H9 (cell line): Measurements from ENCODE around the gene POC5. TPM values are rescaled to one million over a fixed set of nuclear protein-coding genes. Genes with fewer than 3 reads are reported as not detected.

Source experiments
- DNase-seq: peaks from one replicate; pipeline ENCODE4 v3.0.0-alpha.2; 2017
- H2AFZ ChIP-seq: one replicate; pipeline ENCODE4 v1.6.1; 2013; ENCODE audit warnings: mild to moderate bottlenecking, low read length, control low read depth, moderate library complexity
- H2AK5ac ChIP-seq: 2 replicates; pipeline ENCODE4 v1.6.1; 2013; ENCODE audit warnings: low read length, control low read depth, mixed read lengths; ENCODE audit not compliant: insufficient read length
- H2BK120ac ChIP-seq: one replicate; pipeline ENCODE4 v1.6.1; 2013; ENCODE audit warnings: low read depth, mild to moderate bottlenecking, low read length, control low read depth, inconsistent platforms; ENCODE audit not compliant: poor library complexity, severe bottlenecking
- H2BK12ac ChIP-seq: 2 replicates; pipeline ENCODE4 v1.6.1; 2013; ENCODE audit warnings: low read length, control low read depth, mixed read lengths, low read depth; ENCODE audit not compliant: insufficient read length
- H2BK15ac ChIP-seq: 2 replicates; pipeline ENCODE4 v1.6.1; 2013; ENCODE audit warnings: low read depth, low read length, control low read depth
- H2BK20ac ChIP-seq: one replicate; pipeline ENCODE4 v1.6.1; 2013; ENCODE audit warnings: low read depth, mild to moderate bottlenecking, low read length, control low read depth, inconsistent platforms; ENCODE audit not compliant: poor library complexity, severe bottlenecking
- H2BK5ac ChIP-seq: 2 replicates; pipeline ENCODE4 v1.6.1; 2013; ENCODE audit warnings: low read length, control low read depth, mixed read lengths; ENCODE audit not compliant: insufficient read length
- H3K14ac ChIP-seq: 2 replicates; pipeline ENCODE4 v1.6.1; 2013; ENCODE audit warnings: low read length, control low read depth; ENCODE audit not compliant: insufficient read depth
- H3K18ac ChIP-seq: 2 replicates; pipeline ENCODE4 v1.6.1; 2013; ENCODE audit warnings: low read depth, mild to moderate bottlenecking, mixed read lengths, low read length, control low read depth; ENCODE audit not compliant: insufficient read length
- H3K23ac ChIP-seq: 2 replicates; pipeline ENCODE4 v1.6.1; 2013; ENCODE audit warnings: low read length, control low read depth, mixed read lengths, low read depth; ENCODE audit not compliant: insufficient read length
- H3K23me2 ChIP-seq: 2 replicates; pipeline ENCODE4 v1.6.1; 2013; ENCODE audit warnings: low read depth, mild to moderate bottlenecking, mixed read lengths, low read length, control low read depth; ENCODE audit not compliant: insufficient read length, poor library complexity, severe bottlenecking
- H3K27ac ChIP-seq: 2 replicates; pipeline ENCODE4 v1.5.1; 2013; ENCODE audit warnings: low read length, control low read depth, mixed read lengths, low read depth; ENCODE audit not compliant: insufficient read length
- H3K27me3 ChIP-seq: 2 replicates; pipeline ENCODE4 v1.6.1; 2013; ENCODE audit warnings: low read length, control low read depth, inconsistent platforms; ENCODE audit not compliant: insufficient read depth
- H3K4ac ChIP-seq: 2 replicates; pipeline ENCODE4 v1.6.1; 2013; ENCODE audit warnings: low read depth, mild to moderate bottlenecking, control low read depth, inconsistent platforms, low read length, moderate library complexity
- H3K4me1 ChIP-seq: 2 replicates; pipeline ENCODE4 v1.6.1; 2013; ENCODE audit warnings: low read length, control low read depth, inconsistent platforms; ENCODE audit not compliant: insufficient read depth
- H3K4me2 ChIP-seq: 2 replicates; pipeline ENCODE4 v1.6.1; 2013; ENCODE audit warnings: low read length, control low read depth, mixed read lengths; ENCODE audit not compliant: insufficient read length, insufficient read depth
- H3K56ac ChIP-seq: 2 replicates; pipeline ENCODE4 v1.6.1; 2013; ENCODE audit warnings: low read depth, mild to moderate bottlenecking, mixed read lengths, low read length, control low read depth; ENCODE audit not compliant: insufficient read length
- H3K79me1 ChIP-seq: 2 replicates; pipeline ENCODE4 v1.6.1; 2013; ENCODE audit warnings: low read depth, mild to moderate bottlenecking, moderate library complexity, low read length, control low read depth, inconsistent platforms; ENCODE audit not compliant: insufficient read depth, poor library complexity, severe bottlenecking
- H3K79me2 ChIP-seq: 2 replicates; pipeline ENCODE4 v1.6.1; 2013; ENCODE audit warnings: low read length, control low read depth, inconsistent platforms; ENCODE audit not compliant: insufficient read depth
- H3K9ac ChIP-seq: 2 replicates; pipeline ENCODE4 v1.6.1; 2013; ENCODE audit warnings: low read length, control low read depth, mixed read lengths; ENCODE audit not compliant: insufficient read length; ENCODE audit errors: extremely low read depth
- H3K9me3 ChIP-seq: one replicate; pipeline ENCODE4 v1.6.1; 2013; ENCODE audit warnings: low read depth, low read length, inconsistent platforms; ENCODE audit not compliant: control insufficient read depth
- H3T11ph ChIP-seq: one replicate; pipeline ENCODE4 v1.6.1; 2013; ENCODE audit warnings: mild to moderate bottlenecking, low read length, control low read depth, inconsistent platforms
- H4K20me1 ChIP-seq: one replicate; pipeline ENCODE4 v1.6.1; 2013; ENCODE audit not compliant: control insufficient read depth, insufficient read length, insufficient read depth
- H4K5ac ChIP-seq: 2 replicates; pipeline ENCODE4 v1.6.1; 2013; ENCODE audit warnings: low read depth, mild to moderate bottlenecking, mixed read lengths, low read length, control low read depth; ENCODE audit not compliant: insufficient read length
- H4K8ac ChIP-seq: replicated peaks from 2 replicates; pipeline ENCODE4 v1.6.1; 2013; ENCODE audit warnings: low read length, control low read depth, mixed read lengths, low read depth; ENCODE audit not compliant: insufficient read length
- H4K91ac ChIP-seq: 2 replicates; pipeline ENCODE4 v1.6.1; 2013; ENCODE audit warnings: low read depth, mild to moderate bottlenecking, moderate library complexity, mixed read lengths, low read length, control low read depth; ENCODE audit not compliant: insufficient read length
- H3K27ac Mint-ChIP-seq, 3 experiments: 2 replicates in 2 of 3; 3 replicates in 1 of 3; pipeline ENCODE4 v1.8.0; 2020 to 2021; ENCODE audit warnings: mixed read lengths in 3 of 3, mild to moderate bottlenecking in 1 of 3, moderate library complexity in 1 of 3
- H3K27me3 Mint-ChIP-seq: 2 replicates; pipeline ENCODE4 v1.8.0; 2021; ENCODE audit warnings: low read depth, mild to moderate bottlenecking, moderate library complexity, mixed read lengths
- H3K36me3 Mint-ChIP-seq, 3 experiments: 2 replicates in 2 of 3; 3 replicates in 1 of 3; pipeline ENCODE4 v1.8.0; 2020 to 2021; ENCODE audit warnings: low read depth in 3 of 3, mixed read lengths in 3 of 3; ENCODE audit not compliant: insufficient read depth in 1 of 3
- H3K4me1 Mint-ChIP-seq, 2 experiments: 2 replicates each; pipeline ENCODE4 v1.8.0; 2020; ENCODE audit warnings: mixed read lengths in 2 of 2
- H3K4me3 Mint-ChIP-seq, 2 experiments: 2 replicates in 1 of 2; 3 replicates in 1 of 2; pipeline ENCODE4 v1.8.0; 2020 to 2021; ENCODE audit warnings: mild to moderate bottlenecking in 2 of 2, mixed read lengths in 2 of 2, moderate library complexity in 1 of 2
- H3K9me3 Mint-ChIP-seq, 2 experiments: 2 replicates in 1 of 2; 3 replicates in 1 of 2; pipeline ENCODE4 v1.8.0; 2020; ENCODE audit warnings: mild to moderate bottlenecking in 2 of 2, mixed read lengths in 2 of 2, moderate library complexity in 1 of 2
- CTCF ChIP-seq: fragments of 200-600 bp; sonication (generic); conservative IDR thresholded peaks from 3 replicates; pipeline ENCODE4 v1.8.0; 2021; ENCODE audit warnings: antibody characterized with exemption, mild to moderate bottlenecking
- WGBS: extraction: QIAGEN DNeasy Blood & Tissue Kit; methylation state at CpG from one replicate; pipeline ENCODE4 v1.1.7; 2013; ENCODE audit warnings: missing lambda C conversion rate, low lambda C conversion rate, mixed read lengths; ENCODE audit not compliant: insufficient read length; ENCODE audit errors: extremely low coverage; 5-methylcytosine and 5-hydroxymethylcytosine counted together
- total RNA-seq: library from RNA; stranded (reverse); gene quantifications from 2 replicates; pipeline ENCODE4 v1.2.1, GENCODE V29; 2021

The POC5 gene
- total RNA-seq, 1 experiment from 2014 or later = 12.2 TPM

- H3K27me3 ChIP-seq = no peaks in the 10 kb centered on the region
- no peak overlapping the region for H3T11ph ChIP-seq
- no peaks in the 10 kb centered on the region for H3K9me3 ChIP-seq
- no peak overlapping the region for H4K5ac ChIP-seq
- no peak overlapping the region for H2AFZ ChIP-seq
- H3K23me2 ChIP-seq = no peaks in the 10 kb centered on the region
- no peak overlapping the region for H3K56ac ChIP-seq
- no peak overlapping the region for H2BK120ac ChIP-seq
- no peak overlapping the region for H2BK15ac ChIP-seq
- no peak overlapping the region for H3K18ac ChIP-seq
- H3K9me3 Mint-ChIP-seq = no peaks in the 10 kb centered on the region
- no peak for DNase-seq
- H3K27ac ChIP-seq = no peak overlapping the region
- H3K4me3 Mint-ChIP-seq = no peak overlapping the region
- H3K36me3 Mint-ChIP-seq = no peaks in the 10 kb centered on the region
- no peak overlapping the region for H2BK20ac ChIP-seq
- TF ChIP-seq CTCF = no peak
- peaks cover 26% of the 10 kb centered on the region in 2 experiments for H3K4me1 Mint-ChIP-seq
- no peak overlapping the region for H3K4me2 ChIP-seq
- H4K8ac ChIP-seq = no peak overlapping the region
- H3K4me1 ChIP-seq = no peaks in the 10 kb centered on the region
- no peak overlapping the region for H3K14ac ChIP-seq
- H2AK5ac ChIP-seq = no peak overlapping the region
- H3K27ac Mint-ChIP-seq = no peak overlapping the region
- H3K9ac ChIP-seq = no peak overlapping the region
- H3K79me2 ChIP-seq = no peaks in the 10 kb centered on the region
- H3K4ac ChIP-seq = no peak overlapping the region
- H4K91ac ChIP-seq = no peak overlapping the region
- WGBS = no CpG with 5 or more reads among the region's 2 CpGs
- H2BK12ac ChIP-seq = no peak overlapping the region
- H3K79me1 ChIP-seq = no peaks in the 10 kb centered on the region
- no peak overlapping the region for H2BK5ac ChIP-seq
- H3K27me3 Mint-ChIP-seq = no peaks in the 10 kb centered on the region
- no peak overlapping the region for H3K23ac ChIP-seq
- no peaks in the 10 kb centered on the region for H4K20me1 ChIP-seq
Measured at GRCh38 chr5:75668445-75668844, 48.8 kb downstream of the POC5 start.
